ENCODE data around the gene TTLL13. TPM values are rescaled to one million over a fixed set of nuclear protein-coding genes. Genes with fewer than 3 reads are reported as not detected.

TTLL13 gene
- total RNA-seq, 1 experiment from 2014 or later, result 0.39 TPM

GRCh38 chr15:90211440-90212143 is 37.8 kb upstream of the TTLL13 start:
- H3K27me3 ChIP-seq (ENCODE audit: control insufficient read depth, insufficient read depth, low read length), result no peaks in the 10 kb centered on the region
- no peak; the same call in 1 of the 2 replicates for TF ChIP-seq SIN3A (IDR thresholded peaks at IDR 0.05; ENCODE audit: borderline replicate concordance, insufficient read depth, low read depth, low read length)
- peak; percentile 34; the same call in 1 of the 2 replicates for TF ChIP-seq POLR2AphosphoS5 (IDR thresholded peaks at IDR 0.05; ENCODE audit: low read depth, low read length)
- BruUV-seq (replicated peaks), result no TSS peak
- ATAC-seq (peak; percentile 65), DNase-seq (ENCODE audit: low read depth, low spot score) (no peak)
- peaks cover 12% of the 10 kb centered on the region for H3K36me3 ChIP-seq (ENCODE audit: control insufficient read depth, insufficient read depth, low read length)
- ChIA-PET POLR2A (interaction anchor here (0.6 kb wide), 1 partner anchor 73 kb away, joined by 3 read pairs; no protein-coding TSS in a partner anchor), CTCF (interaction anchor here (0.7 kb wide), 1 partner anchor 30 kb away, joined by 3 read pairs; no protein-coding TSS in a partner anchor)
- intact Hi-C loops (cut with micrococcal nuclease; ENCODE audit: unreplicated experiment), result no loop called here
- H3K4me1 ChIP-seq (ENCODE audit: control insufficient read depth, insufficient read depth, low read length), result peaks cover 96% of the 10 kb centered on the region
- H3K9me3 ChIP-seq (ENCODE audit: control insufficient read depth, insufficient read depth, low read depth, low read length), result no peaks in the 10 kb centered on the region
- in situ Hi-C loops (cut with HindIII; ENCODE audit: low pct_unique_long_range_greater_than_20kb, low sequenced_read_pairs), result loop anchor here (10.0 kb wide), 1 partner anchor 47 kb away; no protein-coding TSS in a partner anchor
- peak overlapping the region; percentile 100 for H3K27ac ChIP-seq (ENCODE audit: low read length)
- H3K4me3 ChIP-seq (ENCODE audit: low read depth in 2 of 2, low read length in 2 of 2), result peak overlapping the region in 1 of 2 experiments; percentile 100; a peak in 2 of 4 replicates

- POLR2A ChIA-PET, result interaction anchor here (0.6 kb wide), 1 partner anchor 73 kb away, joined by 3 read pairs; no protein-coding TSS in a partner anchor
- in situ Hi-C loops (cut with HindIII; ENCODE audit: low pct_unique_long_range_greater_than_20kb, low sequenced_read_pairs), result loop anchor here (10.0 kb wide), 1 partner anchor 48 kb away; no protein-coding TSS in a partner anchor
- no TSS peak for BruUV-seq (replicated peaks)
- CTCF ChIA-PET, result interaction anchor here (0.6 to 0.7 kb wide), 2 partner anchors 30 to 627 kb away, joined by 3 read pairs; no protein-coding TSS in a partner anchor
- H3K36me3 ChIP-seq (ENCODE audit: control insufficient read depth, insufficient read depth, low read length), result peaks cover 20% of the 10 kb centered on the region
- H3K27ac ChIP-seq (ENCODE audit: low read length), result peak overlapping the region; percentile 100
- H3K4me1 ChIP-seq (ENCODE audit: control insufficient read depth, insufficient read depth, low read length), result peaks cover 96% of the 10 kb centered on the region
- ATAC-seq (peak; percentile 20), DNase-seq (ENCODE audit: low read depth, low spot score) (no peak)
- H3K4me3 ChIP-seq (ENCODE audit: low read depth in 2 of 2, low read length in 2 of 2), result peak overlapping the region in 1 of 2 experiments; percentile 100; a peak in 2 of 4 replicates
- no peaks in the 10 kb centered on the region for H3K9me3 ChIP-seq (ENCODE audit: control insufficient read depth, insufficient read depth, low read depth, low read length)
- TF ChIP-seq SIN3A (IDR thresholded peaks at IDR 0.05; ENCODE audit: borderline replicate concordance, insufficient read depth, low read depth, low read length), result no peak
- peak; percentile 53 for TF ChIP-seq POLR2AphosphoS5 (IDR thresholded peaks at IDR 0.05; ENCODE audit: low read depth, low read length)
- intact Hi-C loops (cut with micrococcal nuclease; ENCODE audit: unreplicated experiment), result no loop called here
- H3K27me3 ChIP-seq (ENCODE audit: control insufficient read depth, insufficient read depth, low read length), result no peaks in the 10 kb centered on the region
These were observed 36.9 kb upstream of the TTLL13 start for GRCh38 chr15:90212221-90213098.

GRCh38 chr15:90213122-90213817 is 36.1 kb upstream of the TTLL13 start:
- in situ Hi-C loops (cut with HindIII; ENCODE audit: low pct_unique_long_range_greater_than_20kb, low sequenced_read_pairs) (loop anchor here (10.0 kb wide), 1 partner anchor 48 kb away; no protein-coding TSS in a partner anchor), intact Hi-C loops (cut with micrococcal nuclease; ENCODE audit: unreplicated experiment) (no loop called here)
- no peaks in the 10 kb centered on the region for H3K27me3 ChIP-seq (ENCODE audit: control insufficient read depth, insufficient read depth, low read length)
- H3K4me1 ChIP-seq (ENCODE audit: control insufficient read depth, insufficient read depth, low read length), result peaks cover 96% of the 10 kb centered on the region
- H3K36me3 ChIP-seq (ENCODE audit: control insufficient read depth, insufficient read depth, low read length), result peaks cover 22% of the 10 kb centered on the region
- H3K4me3 ChIP-seq (ENCODE audit: low read depth in 2 of 2, low read length in 2 of 2), result peak overlapping the region in 1 of 2 experiments; percentile 100; a peak in 2 of 4 replicates
- DNase-seq (ENCODE audit: low read depth, low spot score) (no peak), ATAC-seq (peak; percentile 21)
- TF ChIP-seq SIN3A (IDR thresholded peaks at IDR 0.05; ENCODE audit: borderline replicate concordance, insufficient read depth, low read depth, low read length), result no peak
- peak; percentile 81 for TF ChIP-seq TCF7L2 (IDR thresholded peaks at IDR 0.05; ENCODE audit: low read depth, low read length)
- TF ChIP-seq CTCF (IDR thresholded peaks at IDR 0.05), result no peak
- TF ChIP-seq REST (IDR thresholded peaks at IDR 0.05; ENCODE audit: insufficient read depth in 1 of 2, low read depth in 2 of 2, low read length in 1 of 2), result no peak
- peak; percentile 25 for TF ChIP-seq POLR2AphosphoS5 (IDR thresholded peaks at IDR 0.05; ENCODE audit: low read depth, low read length)
- ChIA-PET CTCF (interaction anchor here (0.6 kb wide), 1 partner anchor 626 kb away, joined by 3 read pairs; no protein-coding TSS in a partner anchor), POLR2A (interaction anchor here (0.7 kb wide), 1 partner anchor 437 kb away, joined by 9 read pairs; no protein-coding TSS in a partner anchor)
- no TSS peak for BruUV-seq (replicated peaks)
- H3K27ac ChIP-seq (ENCODE audit: low read length), result peak overlapping the region; percentile 100
- H3K9me3 ChIP-seq (ENCODE audit: control insufficient read depth, insufficient read depth, low read depth, low read length), result no peaks in the 10 kb centered on the region
